C4-2B (cell line): Measurements from ENCODE around the gene TRIM56.

Source experiments
- ZFX ChIP-seq: fragments of 450-650 bp; IDR thresholded peaks from 2 replicates; pipeline ENCODE4 v1.6.1; 2017
- TF ChIP-seq, protein P1 (sequence below): fragments of 450-650 bp; conservative IDR thresholded peaks from 2 replicates; pipeline ENCODE4 v1.5.1; 2017; ENCODE audit warnings: mild to moderate bottlenecking

DNA sequence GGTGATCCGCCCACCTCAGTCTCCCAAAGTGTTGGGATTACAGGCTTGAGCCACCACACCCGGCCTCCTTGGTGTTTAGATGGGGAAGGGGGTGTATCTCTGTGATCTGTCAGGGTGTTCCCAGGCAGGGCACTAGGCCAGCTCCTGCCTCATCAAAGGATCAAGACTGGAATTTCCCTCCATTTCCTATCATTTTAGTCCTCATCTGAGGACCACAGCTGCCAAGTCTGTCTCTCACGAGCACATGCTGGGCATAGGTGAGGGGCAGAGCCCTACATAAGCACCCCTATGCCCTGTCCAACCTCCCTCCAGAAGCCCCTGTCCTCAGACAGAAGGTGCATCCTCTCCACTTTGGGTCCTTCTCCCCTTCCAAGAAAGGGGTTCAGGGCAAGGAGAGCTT lies 19.5 kb downstream of the TRIM56 start:
- TF ChIP-seq, protein P1, sequence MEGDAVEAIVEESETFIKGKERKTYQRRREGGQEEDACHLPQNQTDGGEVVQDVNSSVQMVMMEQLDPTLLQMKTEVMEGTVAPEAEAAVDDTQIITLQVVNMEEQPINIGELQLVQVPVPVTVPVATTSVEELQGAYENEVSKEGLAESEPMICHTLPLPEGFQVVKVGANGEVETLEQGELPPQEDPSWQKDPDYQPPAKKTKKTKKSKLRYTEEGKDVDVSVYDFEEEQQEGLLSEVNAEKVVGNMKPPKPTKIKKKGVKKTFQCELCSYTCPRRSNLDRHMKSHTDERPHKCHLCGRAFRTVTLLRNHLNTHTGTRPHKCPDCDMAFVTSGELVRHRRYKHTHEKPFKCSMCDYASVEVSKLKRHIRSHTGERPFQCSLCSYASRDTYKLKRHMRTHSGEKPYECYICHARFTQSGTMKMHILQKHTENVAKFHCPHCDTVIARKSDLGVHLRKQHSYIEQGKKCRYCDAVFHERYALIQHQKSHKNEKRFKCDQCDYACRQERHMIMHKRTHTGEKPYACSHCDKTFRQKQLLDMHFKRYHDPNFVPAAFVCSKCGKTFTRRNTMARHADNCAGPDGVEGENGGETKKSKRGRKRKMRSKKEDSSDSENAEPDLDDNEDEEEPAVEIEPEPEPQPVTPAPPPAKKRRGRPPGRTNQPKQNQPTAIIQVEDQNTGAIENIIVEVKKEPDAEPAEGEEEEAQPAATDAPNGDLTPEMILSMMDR: no peak
- TF ChIP-seq ZFX: no peak
